Cardiac muscle cell (in vitro differentiated cells and primary cell): ENCODE data around the gene ISLR. TPM values are rescaled to one million over a fixed set of nuclear protein-coding genes. Genes with fewer than 3 reads are reported as not detected.

ENCODE experiments used
- DNase-seq, 2 donors: peaks; one replicate each; pipeline versions ENCODE4 v3.0.0 to v3.0.0-alpha.2; 2010 to 2017; ENCODE audit warnings: low read depth in 1 of 2, low spot score in 1 of 2
- H3K27ac ChIP-seq: fragments of 200-600 bp; sonication (generic); 2 replicates; pipeline ENCODE4 v1.5.1; 2016
- H3K27me3 ChIP-seq: fragments of 200-600 bp; sonication (generic); 2 replicates; pipeline ENCODE4 v1.6.0; 2016; ENCODE audit warnings: control low read depth
- H3K36me3 ChIP-seq: fragments of 200-600 bp; sonication (generic); 2 replicates; pipeline ENCODE4 v1.5.1; 2016; ENCODE audit warnings: control low read depth
- H3K4me1 ChIP-seq: fragments of 200-600 bp; sonication (generic); 2 replicates; pipeline ENCODE4 v1.8.1; 2017; ENCODE audit warnings: low read depth, mild to moderate bottlenecking, mixed run types
- H3K4me3 ChIP-seq: fragments of 200-600 bp; sonication (generic); 2 replicates; pipeline ENCODE4 v1.5.1; 2016; ENCODE audit warnings: mild to moderate bottlenecking
- H3K9me3 ChIP-seq: fragments of 200-600 bp; sonication (generic); 2 replicates; pipeline ENCODE4 v1.5.1; 2017; ENCODE audit warnings: low read depth, mild to moderate bottlenecking, control low read depth
- CTCF ChIP-seq: IDR thresholded peaks from 2 replicates; pipeline ENCODE4 v1.5.1; 2012; ENCODE audit warnings: low read depth, mild to moderate bottlenecking, low read length
- polyA plus RNA-seq: library from polyadenylated mRNA; unstranded; fragments of >200 nt; fragmentation: Nextera tagmentation; extraction: Ambion mirVana; gene quantifications from 2 replicates; pipeline ENCODE4 v1.2.1, GENCODE V29; 2016
- total RNA-seq: library from RNA; depleted of rRNA; stranded (reverse); fragments of >200 nt; gene quantifications from 2 replicates; pipeline ENCODE4 v1.2.3, GENCODE V29; 2016

Gene ISLR
- total and polyA plus RNA-seq, 2 experiments from 2014 or later: 0.44 to 4.1 TPM

- Histone ChIP-seq H3K27ac (no peak overlapping the region), H3K4me1 (peaks cover 16% of the 10 kb centered on the region), H3K9me3 (no peaks in the 10 kb centered on the region), H3K4me3 (no peak overlapping the region), H3K36me3 (no peaks in the 10 kb centered on the region), H3K27me3 (no peaks in the 10 kb centered on the region)
- TF ChIP-seq CTCF: no peak
- DNase-seq: peak in 1 of 2 donors; percentile 32
Observed at GRCh38 chr15:74176262-74177214, 3.0 kb downstream of the ISLR start.

GRCh38 chr15:74178326-74179100 is 5.0 kb downstream of the ISLR start:
- no peak for DNase-seq

GRCh38 chr15:74179101-74179841 is 5.8 kb downstream of the ISLR start:
- Histone ChIP-seq H3K4me1 (peaks cover 4% of the 10 kb centered on the region), H3K9me3 (no peaks in the 10 kb centered on the region), H3K27me3 (no peaks in the 10 kb centered on the region), H3K36me3 (no peaks in the 10 kb centered on the region), H3K27ac (no peak overlapping the region), H3K4me3 (no peak overlapping the region)
- DNase-seq: peak in 1 of 2 donors; percentile 98
- no peak for TF ChIP-seq CTCF

More at GRCh38 chr15:74178326-74179100, 5.0 kb downstream of the ISLR start:
- no peak overlapping the region for H3K27ac ChIP-seq
- TF ChIP-seq CTCF: no peak
- H3K4me1 ChIP-seq: peaks cover 10% of the 10 kb centered on the region
- no peak overlapping the region for H3K4me3 ChIP-seq
- H3K36me3 ChIP-seq: no peaks in the 10 kb centered on the region
- H3K9me3 ChIP-seq: no peaks in the 10 kb centered on the region
- H3K27me3 ChIP-seq: no peaks in the 10 kb centered on the region

GRCh38 chr15:74179983-74180880 is 6.7 kb downstream of the ISLR start:
- H3K4me3 ChIP-seq: no peak overlapping the region
- peaks cover 4% of the 10 kb centered on the region for H3K4me1 ChIP-seq
- no peaks in the 10 kb centered on the region for H3K27me3 ChIP-seq
- H3K27ac ChIP-seq: no peak overlapping the region
- DNase-seq: peak in 1 of 2 donors; percentile 72
- peak; percentile 34 for TF ChIP-seq CTCF
- no peaks in the 10 kb centered on the region for H3K36me3 ChIP-seq
- H3K9me3 ChIP-seq: no peaks in the 10 kb centered on the region
